NCI-H526 treated with DMSO at 0.1 percent for 48 hours (cell line): Measurements from ENCODE around the gene LOC101059915.
"Not testable (repeated sequence)": the region's sequence is repeated elsewhere in the genome, so short reads cannot be mapped to it uniquely, and the experiment has no call there.

Source experiments
- DNase-seq: peaks from one replicate; lab custom pipeline; 2025; lab: John Stamatoyannopoulos, UW

LOC101059915 gene

GRCh38 chrX:71675636-71676035 lies 8.3 kb downstream of the LOC101059915 start:
- not testable (repeated sequence) for DNase-seq

GRCh38 chrX:71676068-71676795 lies 8.9 kb downstream of the LOC101059915 start:
- not testable (repeated sequence) for DNase-seq

- not testable (repeated sequence) for DNase-seq
Measured at GRCh38 chrX:71677195-71677594, 9.8 kb downstream of the LOC101059915 start.

GRCh38 chrX:71679575-71680207 lies 12.3 kb downstream of the LOC101059915 start:
- no peak for DNase-seq

- not testable (repeated sequence) for DNase-seq
Measured at GRCh38 chrX:71696641-71697465, 29.5 kb downstream of the LOC101059915 start.

- not testable (repeated sequence) for DNase-seq
Measured at GRCh38 chrX:71697466-71698298, 30.3 kb downstream of the LOC101059915 start.

GRCh38 chrX:71698299-71699022 lies 31.1 kb downstream of the LOC101059915 start:
- not testable (repeated sequence) for DNase-seq

- not testable (repeated sequence) for DNase-seq
Measured at GRCh38 chrX:71699023-71699344, 31.6 kb downstream of the LOC101059915 start.

GRCh38 chrX:71702853-71703252 lies 35.5 kb downstream of the LOC101059915 start:
- DNase-seq: not testable (repeated sequence)

GRCh38 chrX:71714064-71714463 lies 46.7 kb downstream of the LOC101059915 start:
- DNase-seq: not testable (repeated sequence)

- not testable (repeated sequence) for DNase-seq
Measured at GRCh38 chrX:71715551-71715950, 48.2 kb downstream of the LOC101059915 start.

GRCh38 chrX:71716323-71716722 lies 49.0 kb downstream of the LOC101059915 start:
- not testable (repeated sequence) for DNase-seq

GRCh38 chrX:71718185-71718584 lies 50.8 kb downstream of the LOC101059915 start, which contains the start of gene CXorf49:
CXorf49 (minus strand) TSS chrX:71718285; CDS start chrX:71718151, 134 bp downstream.
- not testable (repeated sequence) for DNase-seq

- DNase-seq: not testable (repeated sequence)
Measured at GRCh38 chrX:71719195-71719594, 51.8 kb downstream of the LOC101059915 start.

GRCh38 chrX:71720289-71720886 lies 53.0 kb downstream of the LOC101059915 start:
- not testable (repeated sequence) for DNase-seq
